ENCODE data around the gene ANTKMT.

Gene ANTKMT

GRCh38 chr16:767743-768235 is 46.8 kb downstream of the ANTKMT start:
- no peak for DNase-seq (ENCODE audit: low read depth in 1 of 2, low spot score in 1 of 2)
- no peak overlapping the region for H3K27ac ChIP-seq (replicated peaks)
- H3K4me3 ChIP-seq (replicated peaks; ENCODE audit: insufficient read depth, low read length), result no peak overlapping the region
- no peak for TF ChIP-seq POLR2AphosphoS5 (IDR thresholded peaks at IDR 0.05; ENCODE audit: low read depth)
- TF ChIP-seq GABPA (IDR thresholded peaks at IDR 0.05; ENCODE audit: low read depth), result no peak
- TF ChIP-seq SPI1 (IDR thresholded peaks at IDR 0.05; ENCODE audit: borderline replicate concordance, low read depth), result no peak
- no peak for TF ChIP-seq REST (IDR thresholded peaks at IDR 0.05; ENCODE audit: insufficient replicate concordance, low read depth)
- no peak for TF ChIP-seq CTCF (IDR thresholded peaks at IDR 0.05; ENCODE audit: insufficient read depth, low read length)
- no peaks in the 10 kb centered on the region for H3K27me3 ChIP-seq (ENCODE audit: insufficient read depth, poor library complexity, severe bottlenecking)

- Histone ChIP-seq H3K4me3 (replicated peaks; ENCODE audit: insufficient read depth, low read length) (no peak overlapping the region), H3K27ac (replicated peaks) (no peak overlapping the region), H3K27me3 (ENCODE audit: insufficient read depth, poor library complexity, severe bottlenecking) (no peaks in the 10 kb centered on the region)
- DNase-seq (ENCODE audit: low read depth in 1 of 2, low spot score in 1 of 2), result no peak
- TF ChIP-seq POLR2AphosphoS5 (IDR thresholded peaks at IDR 0.05; ENCODE audit: low read depth) (no peak), SPI1 (IDR thresholded peaks at IDR 0.05; ENCODE audit: borderline replicate concordance, low read depth) (no peak), CTCF (IDR thresholded peaks at IDR 0.05; ENCODE audit: insufficient read depth, low read length) (no peak), REST (IDR thresholded peaks at IDR 0.05; ENCODE audit: insufficient replicate concordance, low read depth) (no peak)
Measured at GRCh38 chr16:768428-768827, 47.5 kb downstream of the ANTKMT start.

- Histone ChIP-seq H3K4me3 (replicated peaks; ENCODE audit: insufficient read depth, low read length) (no peak overlapping the region), H3K27me3 (ENCODE audit: insufficient read depth, poor library complexity, severe bottlenecking) (no peaks in the 10 kb centered on the region), H3K27ac (replicated peaks) (no peak overlapping the region)
- no peak for TF ChIP-seq REST (IDR thresholded peaks at IDR 0.05; ENCODE audit: insufficient replicate concordance, low read depth)
- DNase-seq (ENCODE audit: low read depth in 1 of 2, low spot score in 1 of 2), result no peak
Measured at GRCh38 chr16:769184-769784, 48.3 kb downstream of the ANTKMT start.

Data from HL-60 (cell line).